Astrocyte of the spinal cord (primary cell): Measurements from ENCODE around the gene TMEM222.
A peak's percentile ranks its signal among the peaks of the same experiment; 100 is the strongest.

Experiments used
- DNase-seq: peaks from one replicate; pipeline ENCODE4 v3.0.0; 2011; ENCODE audit warnings: low read depth, low spot score
- H3K4me3 ChIP-seq: 2 replicates; pipeline ENCODE4 v1.5.1; 2011; ENCODE audit warnings: low read depth, mild to moderate bottlenecking, low read length, moderate library complexity
- in situ Hi-C: cut with HindIII; loops from 2 replicates; pipeline ENCODE4 v1.10.0; 2017; ENCODE audit warnings: low sequenced_read_pairs
- TF ChIP-seq, protein P1 (sequence below): IDR thresholded peaks from 2 replicates; pipeline ENCODE4 v1.5.1; 2012; ENCODE audit warnings: low read depth, mild to moderate bottlenecking, low read length, inconsistent platforms

TMEM222 gene

DNA sequence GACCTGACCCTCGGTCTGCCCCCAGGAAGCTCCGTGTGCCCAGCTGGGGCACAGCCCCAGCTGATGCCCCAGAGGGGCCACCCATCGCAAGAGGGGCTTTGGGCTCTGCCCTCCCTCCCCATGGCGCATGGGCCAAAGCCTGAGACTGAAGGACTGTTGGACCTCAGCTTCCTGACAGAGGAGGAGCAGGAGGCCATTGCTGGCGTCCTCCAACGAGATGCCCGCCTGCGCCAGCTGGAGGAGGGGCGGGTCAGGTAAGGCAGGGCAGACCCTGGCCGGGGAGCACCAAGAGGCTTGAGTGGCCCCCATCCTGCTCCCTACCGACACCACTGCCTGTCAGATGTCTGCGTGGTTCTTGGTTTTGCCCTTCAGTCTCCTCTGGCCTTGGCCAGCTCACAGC lies 23.3 kb downstream of the TMEM222 start:
- no peak for DNase-seq
- TF ChIP-seq, protein P1, sequence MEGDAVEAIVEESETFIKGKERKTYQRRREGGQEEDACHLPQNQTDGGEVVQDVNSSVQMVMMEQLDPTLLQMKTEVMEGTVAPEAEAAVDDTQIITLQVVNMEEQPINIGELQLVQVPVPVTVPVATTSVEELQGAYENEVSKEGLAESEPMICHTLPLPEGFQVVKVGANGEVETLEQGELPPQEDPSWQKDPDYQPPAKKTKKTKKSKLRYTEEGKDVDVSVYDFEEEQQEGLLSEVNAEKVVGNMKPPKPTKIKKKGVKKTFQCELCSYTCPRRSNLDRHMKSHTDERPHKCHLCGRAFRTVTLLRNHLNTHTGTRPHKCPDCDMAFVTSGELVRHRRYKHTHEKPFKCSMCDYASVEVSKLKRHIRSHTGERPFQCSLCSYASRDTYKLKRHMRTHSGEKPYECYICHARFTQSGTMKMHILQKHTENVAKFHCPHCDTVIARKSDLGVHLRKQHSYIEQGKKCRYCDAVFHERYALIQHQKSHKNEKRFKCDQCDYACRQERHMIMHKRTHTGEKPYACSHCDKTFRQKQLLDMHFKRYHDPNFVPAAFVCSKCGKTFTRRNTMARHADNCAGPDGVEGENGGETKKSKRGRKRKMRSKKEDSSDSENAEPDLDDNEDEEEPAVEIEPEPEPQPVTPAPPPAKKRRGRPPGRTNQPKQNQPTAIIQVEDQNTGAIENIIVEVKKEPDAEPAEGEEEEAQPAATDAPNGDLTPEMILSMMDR: no peak
- no peak overlapping the region for H3K4me3 ChIP-seq
- in situ Hi-C loops: no loop called here

DNA sequence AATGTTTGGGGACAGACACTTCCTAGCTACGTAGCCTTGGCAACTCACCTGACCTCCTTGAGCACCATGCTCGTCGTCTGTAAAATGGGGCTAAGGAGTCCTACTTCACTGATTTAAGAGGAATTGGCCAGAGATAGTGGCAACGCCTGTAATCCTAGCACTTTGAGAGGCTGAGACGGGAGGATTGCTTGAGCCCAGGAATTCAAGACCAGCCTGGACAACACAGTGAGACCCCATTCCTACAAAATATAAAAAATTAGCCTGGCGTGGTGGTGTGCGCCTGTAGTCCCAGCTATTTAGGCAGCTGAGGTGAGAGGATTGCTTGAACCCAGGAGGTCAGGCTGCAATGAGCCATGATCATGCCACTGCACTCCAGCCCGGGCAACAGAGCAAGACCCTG lies 24.4 kb downstream of the TMEM222 start:
- H3K4me3 ChIP-seq: no peak overlapping the region
- in situ Hi-C loops: no loop called here
- no peak for DNase-seq
- TF ChIP-seq, protein P1: no peak

DNA sequence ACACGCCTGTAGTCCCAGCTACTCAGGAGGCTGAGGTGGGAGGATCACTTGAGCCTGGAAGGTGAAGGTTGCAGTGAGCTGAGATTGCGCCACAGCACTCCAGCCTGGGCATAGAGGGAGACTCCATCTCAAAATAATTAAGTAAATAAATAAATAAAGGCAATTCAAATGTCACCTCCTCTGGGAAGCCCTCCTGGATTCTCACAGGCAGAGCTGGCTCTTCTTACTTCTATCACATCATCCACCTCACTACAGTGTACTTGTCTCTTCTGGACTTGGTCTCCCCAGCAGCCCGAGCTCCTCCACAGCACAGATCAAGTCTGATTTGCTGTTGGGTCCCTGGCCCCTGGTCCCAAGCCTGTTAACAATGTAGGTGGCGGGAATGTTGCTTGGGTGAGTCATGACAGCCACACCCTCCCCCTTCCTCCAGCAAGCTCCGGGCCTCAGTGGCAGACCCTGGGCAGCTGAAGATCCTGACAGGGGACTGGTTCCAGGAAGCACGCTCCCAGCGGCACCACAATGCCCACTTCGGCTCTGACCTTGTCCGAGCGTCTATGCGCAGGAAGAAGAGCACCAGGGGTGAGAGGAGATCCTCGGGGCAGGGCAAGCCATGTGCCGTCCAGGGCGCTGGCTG lies 25.1 kb downstream of the TMEM222 start:
- in situ Hi-C loops: no loop called here
- H3K4me3 ChIP-seq: no peak overlapping the region
- no peak for DNase-seq
- TF ChIP-seq, protein P1: no peak

DNA sequence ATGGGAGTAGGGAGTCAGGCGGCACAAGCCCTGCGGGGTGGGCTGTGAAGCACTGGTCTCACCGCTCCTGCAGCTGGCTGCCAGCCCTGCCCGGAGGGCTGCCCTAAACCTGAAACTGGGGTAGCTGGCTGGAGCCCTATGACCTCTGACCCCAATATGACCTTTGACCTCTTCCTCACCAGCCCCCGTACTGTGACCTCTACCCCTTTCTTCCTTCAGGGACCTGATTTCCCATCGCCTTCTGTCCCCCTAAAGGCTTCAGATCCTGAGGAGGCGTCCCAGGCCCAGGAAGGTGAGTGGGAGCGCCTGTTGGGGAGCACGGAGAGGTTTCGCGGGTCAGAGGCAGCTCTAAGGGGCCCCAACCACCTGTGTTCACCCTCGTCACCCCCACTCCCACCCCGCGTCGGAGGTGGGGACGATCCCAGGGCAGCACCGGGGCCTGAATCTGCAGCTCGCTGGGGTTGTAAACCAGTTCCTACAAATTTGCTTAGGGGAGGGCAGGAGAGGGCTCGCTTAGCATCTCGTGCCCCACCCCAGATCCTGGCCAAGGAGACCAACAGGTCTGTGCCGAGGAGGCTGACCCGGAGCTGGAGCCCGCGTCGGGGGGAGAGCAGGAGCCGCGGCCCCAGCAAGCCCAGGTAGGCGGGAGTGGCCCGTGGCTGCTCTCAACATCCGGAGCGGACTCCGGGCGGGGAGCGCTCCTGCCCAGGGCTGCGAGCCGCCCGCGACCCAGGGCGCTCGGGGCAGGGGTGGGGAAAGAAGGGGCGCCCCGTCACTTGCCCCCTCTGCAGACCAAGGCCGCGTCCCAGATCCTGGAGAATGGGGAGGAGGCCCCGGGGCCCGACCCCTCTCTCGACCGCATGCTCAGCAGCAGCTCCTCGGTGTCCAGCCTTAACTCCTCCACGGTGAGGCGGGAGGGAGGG lies 27.2 kb downstream of the TMEM222 start:
- in situ Hi-C loops: no loop called here
- TF ChIP-seq, protein P1: no peak
- H3K4me3 ChIP-seq: peak overlapping the region; percentile 24
- DNase-seq: peak; percentile 41

DNA sequence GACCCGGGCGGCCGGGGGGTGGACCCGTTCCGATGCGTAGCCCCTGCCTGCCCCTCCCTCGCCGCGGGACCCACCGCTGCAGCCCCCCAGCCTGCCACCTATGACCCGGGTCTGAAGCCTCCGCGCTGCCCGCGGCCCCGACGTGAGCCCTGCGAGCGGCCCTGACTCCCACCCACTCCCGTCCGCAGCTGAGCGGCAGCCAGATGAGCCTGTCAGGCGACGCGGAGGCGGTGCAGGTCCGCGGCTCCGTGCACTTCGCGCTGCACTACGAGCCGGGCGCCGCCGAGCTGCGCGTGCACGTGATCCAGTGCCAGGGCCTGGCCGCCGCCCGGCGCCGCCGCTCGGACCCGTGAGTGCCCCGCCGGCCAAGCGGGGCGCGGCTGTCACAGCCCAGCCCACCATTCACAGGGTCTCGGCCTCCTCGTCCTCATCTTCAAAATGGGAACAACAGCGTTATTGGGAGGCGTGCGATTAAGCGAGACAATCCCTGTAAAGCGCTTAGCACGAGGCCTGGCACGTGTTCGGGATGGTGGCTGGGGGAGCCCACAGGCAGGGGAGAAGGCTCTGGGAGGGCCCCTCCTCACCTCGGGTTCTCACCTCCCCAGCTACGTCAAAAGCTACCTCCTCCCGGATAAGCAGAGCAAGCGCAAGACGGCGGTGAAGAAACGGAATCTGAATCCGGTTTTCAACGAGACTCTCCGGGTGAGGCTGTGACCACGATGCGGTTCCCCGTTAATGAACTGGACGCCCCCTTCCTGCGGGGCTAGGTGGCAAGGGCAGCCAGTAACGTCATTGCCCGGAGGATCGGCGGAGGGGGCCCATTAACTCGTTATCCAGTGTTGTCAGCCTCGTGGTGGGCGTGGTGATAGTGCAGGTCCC lies 28.1 kb downstream of the TMEM222 start:
- in situ Hi-C loops: no loop called here
- DNase-seq: peak; percentile 59
- TF ChIP-seq, protein P1: no peak
- H3K4me3 ChIP-seq: peak overlapping the region; percentile 24
